ENCODE data around the gene ADGRG3. TPM values are rescaled to one million over a fixed set of nuclear protein-coding genes. Genes with fewer than 3 reads are reported as not detected.

Gene ADGRG3
- polyA plus RNA-seq, 3 donors: 0.41 to 1.0 TPM; not detected in 1

DNA sequence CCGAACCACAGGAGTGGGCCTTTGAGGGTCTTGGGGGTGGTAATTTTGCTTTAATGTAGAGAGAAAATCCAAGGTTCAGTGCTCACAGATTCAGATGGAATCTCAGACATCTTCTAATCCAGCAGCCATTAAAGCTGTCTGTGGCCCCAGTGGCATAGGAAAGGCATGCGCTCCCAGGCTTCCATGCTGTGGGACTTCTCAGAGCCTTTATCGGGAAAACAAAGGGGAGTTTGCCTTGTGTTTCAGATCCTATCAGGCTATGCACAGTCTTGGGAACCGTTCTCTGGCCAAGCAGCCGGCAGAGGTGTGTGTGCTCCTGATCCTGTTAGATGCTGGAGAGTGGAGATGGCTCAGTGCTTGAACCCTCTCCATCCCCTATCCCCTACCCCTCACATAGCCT lies 31.9 kb upstream of the ADGRG3 start:
- Histone ChIP-seq H3K4me3 (replicated peaks in 1 of 3; ENCODE audit: low read depth in 2 of 3, low read length in 3 of 3) (no peak overlapping the region), H3K9ac (ENCODE audit: insufficient read depth, low read length, poor library complexity, severe bottlenecking) (no peak overlapping the region), H3K36me3 (replicated peaks in 1 of 2; ENCODE audit: control insufficient read depth in 1 of 2, insufficient read depth in 2 of 2, low read length in 2 of 2) (no peaks in the 10 kb centered on the region), H3K27ac (ENCODE audit: low read depth in 1 of 2, low read length in 2 of 2) (no peak overlapping the region), H3K9me3 (replicated peaks in 1 of 2; ENCODE audit: control insufficient read depth in 1 of 2, insufficient read depth in 1 of 2, low read length in 2 of 2) (no peaks in the 10 kb centered on the region), H3K4me2 (replicated peaks; ENCODE audit: extremely low read depth, low read length, poor library complexity, severe bottlenecking) (no peak overlapping the region), H3K79me2 (ENCODE audit: insufficient read depth, low read length) (no peaks in the 10 kb centered on the region), H3K4me1 (ENCODE audit: control insufficient read depth in 1 of 2, insufficient read depth in 2 of 2, low read length in 2 of 2) (peaks cover 3 to 6% of the 10 kb centered on the region in 2 donors), H2AFZ (ENCODE audit: insufficient read depth, low read depth, low read length, poor library complexity, severe bottlenecking) (no peak overlapping the region), H3K27me3 (ENCODE audit: control insufficient read depth in 2 of 2, insufficient read depth in 2 of 2, low read length in 2 of 2) (peaks cover 0 to 62% of the 10 kb centered on the region in 2 donors), H4K20me1 (ENCODE audit: insufficient read depth, low read length) (no peaks in the 10 kb centered on the region)
- Mint-ChIP-seq H3K4me1 (peaks cover 13% of the 10 kb centered on the region), H3K36me3 (no peaks in the 10 kb centered on the region), H3K9me3 (peaks cover 0 to 3% (median 0%) of the 10 kb centered on the region in 7 donors), H3K4me3 (no peak overlapping the region), H3K27ac (no peak overlapping the region), H3K27me3 (ENCODE audit: low read depth in 3 of 3) (peaks cover 35 to 72% (median 43%) of the 10 kb centered on the region in 3 donors)
- intact Hi-C loops (cut with micrococcal nuclease): no loop called here
- no peak for DNase-seq
- TF ChIP-seq, protein P1, sequence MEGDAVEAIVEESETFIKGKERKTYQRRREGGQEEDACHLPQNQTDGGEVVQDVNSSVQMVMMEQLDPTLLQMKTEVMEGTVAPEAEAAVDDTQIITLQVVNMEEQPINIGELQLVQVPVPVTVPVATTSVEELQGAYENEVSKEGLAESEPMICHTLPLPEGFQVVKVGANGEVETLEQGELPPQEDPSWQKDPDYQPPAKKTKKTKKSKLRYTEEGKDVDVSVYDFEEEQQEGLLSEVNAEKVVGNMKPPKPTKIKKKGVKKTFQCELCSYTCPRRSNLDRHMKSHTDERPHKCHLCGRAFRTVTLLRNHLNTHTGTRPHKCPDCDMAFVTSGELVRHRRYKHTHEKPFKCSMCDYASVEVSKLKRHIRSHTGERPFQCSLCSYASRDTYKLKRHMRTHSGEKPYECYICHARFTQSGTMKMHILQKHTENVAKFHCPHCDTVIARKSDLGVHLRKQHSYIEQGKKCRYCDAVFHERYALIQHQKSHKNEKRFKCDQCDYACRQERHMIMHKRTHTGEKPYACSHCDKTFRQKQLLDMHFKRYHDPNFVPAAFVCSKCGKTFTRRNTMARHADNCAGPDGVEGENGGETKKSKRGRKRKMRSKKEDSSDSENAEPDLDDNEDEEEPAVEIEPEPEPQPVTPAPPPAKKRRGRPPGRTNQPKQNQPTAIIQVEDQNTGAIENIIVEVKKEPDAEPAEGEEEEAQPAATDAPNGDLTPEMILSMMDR (IDR thresholded peaks at IDR 0.05): no peak
- 100% methylated on average over 2 of the region's 5 CpGs for WGBS (ENCODE audit: insufficient coverage)

DNA sequence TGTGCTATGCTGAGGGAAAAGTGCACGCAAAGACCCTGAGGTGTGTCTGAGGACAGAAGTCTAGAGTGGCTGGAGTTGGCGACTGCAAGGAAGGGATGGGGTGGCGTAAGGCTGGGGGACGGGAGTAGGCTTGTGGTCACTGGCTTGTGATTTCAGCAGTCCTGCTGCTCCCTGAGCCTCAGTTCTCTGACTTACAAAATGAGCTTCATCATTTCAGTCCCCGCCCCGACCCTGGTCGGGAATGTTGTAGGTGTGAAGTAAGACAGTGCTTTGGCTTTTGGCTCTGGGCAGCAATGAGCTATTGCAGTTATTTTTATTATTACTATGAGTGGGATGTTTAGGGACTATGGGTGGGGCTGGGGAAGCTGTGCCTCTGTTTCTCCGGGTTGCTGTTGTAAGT lies 31.1 kb upstream of the ADGRG3 start:
- H3K4me3 Mint-ChIP-seq: peak overlapping the region in 1 of 2 donors; percentile 37
- Histone ChIP-seq H2AFZ (ENCODE audit: insufficient read depth, low read depth, low read length, poor library complexity, severe bottlenecking) (no peak overlapping the region), H3K79me2 (ENCODE audit: insufficient read depth, low read length) (no peaks in the 10 kb centered on the region), H4K20me1 (ENCODE audit: insufficient read depth, low read length) (no peaks in the 10 kb centered on the region), H3K9ac (ENCODE audit: insufficient read depth, low read length, poor library complexity, severe bottlenecking) (no peak overlapping the region), H3K27me3 (ENCODE audit: control insufficient read depth in 2 of 2, insufficient read depth in 2 of 2, low read length in 2 of 2) (peaks cover 0 to 61% of the 10 kb centered on the region in 2 donors), H3K9me3 (replicated peaks in 1 of 2; ENCODE audit: control insufficient read depth in 1 of 2, insufficient read depth in 1 of 2, low read length in 2 of 2) (no peaks in the 10 kb centered on the region), H3K27ac (ENCODE audit: low read depth in 1 of 2, low read length in 2 of 2) (no peak overlapping the region), H3K4me1 (ENCODE audit: control insufficient read depth in 1 of 2, insufficient read depth in 2 of 2, low read length in 2 of 2) (peaks cover 3 to 6% of the 10 kb centered on the region in 2 donors), H3K4me2 (replicated peaks; ENCODE audit: extremely low read depth, low read length, poor library complexity, severe bottlenecking) (no peak overlapping the region), H3K4me3 (replicated peaks in 1 of 3; ENCODE audit: low read depth in 2 of 3, low read length in 3 of 3) (no peak overlapping the region), H3K36me3 (replicated peaks in 1 of 2; ENCODE audit: control insufficient read depth in 1 of 2, insufficient read depth in 2 of 2, low read length in 2 of 2) (no peaks in the 10 kb centered on the region)
- H3K27ac Mint-ChIP-seq: no peak overlapping the region
- peaks cover 41 to 71% (median 42%) of the 10 kb centered on the region in 3 donors for H3K27me3 Mint-ChIP-seq (ENCODE audit: low read depth in 3 of 3)
- TF ChIP-seq, protein P1 (IDR thresholded peaks at IDR 0.05): no peak
- H3K9me3 Mint-ChIP-seq: peaks cover 0 to 3% (median 0%) of the 10 kb centered on the region in 7 donors
- WGBS (ENCODE audit: insufficient coverage): 21% methylated on average over 8 of the region's 8 CpGs
- DNase-seq: no peak
- intact Hi-C loops (cut with micrococcal nuclease): no loop called here
- no peaks in the 10 kb centered on the region for H3K36me3 Mint-ChIP-seq
- H3K4me1 Mint-ChIP-seq: peaks cover 13% of the 10 kb centered on the region

All from CD14-positive monocyte (primary cell).